SK-N-SH (cell line): ENCODE results near the gene EZR. TPM values are rescaled to one million over a fixed set of nuclear protein-coding genes. Genes with fewer than 3 reads are reported as not detected.

Experiments
- CTCF ChIA-PET: fragments of 300-600, 350-600 bp; formaldehyde crosslinking; extraction: SDS; loops from one replicate; lab custom pipeline; 2021; lab: Yijun Ruan, JAX
- POLR2A ChIA-PET: fragments of 350-600 bp; sonication (Branson Sonifier 250); formaldehyde crosslinking; extraction: SDS; loops from one replicate; lab custom pipeline; 2020; ENCODE audit warnings: antibody characterized with exemption, inconsistent platforms; lab: Yijun Ruan, JAX
- DNase-seq: peaks from one replicate; pipeline ENCODE4 v3.0.0; 2012
- H2AFZ ChIP-seq: fragments of 200-600 bp; sonication (generic); 2 replicates; pipeline ENCODE4 v1.8.1; 2016; ENCODE audit warnings: antibody characterized with exemption, mild to moderate bottlenecking, low read depth
- H3F3A ChIP-seq: fragments of 200-600 bp; sonication (generic); replicated peaks from 2 replicates; pipeline ENCODE3; 2016; ENCODE audit warnings: antibody characterized with exemption, mild to moderate bottlenecking; ENCODE audit not compliant: insufficient read depth
- H3K27ac ChIP-seq, 2 experiments: fragments of 200-500 bp in 1 of 2; fragments of 200-600 bp in 1 of 2; sonication (Bioruptor generic) in 1 of 2; sonication (generic), shearing (Covaris generic) in 1 of 2; 2 replicates each; pipeline versions ENCODE4 v1.5.1 to v1.6.1; 2014 to 2016; ENCODE audit warnings: low read depth in 2 of 2, inconsistent platforms in 1 of 2, low read length in 1 of 2, mild to moderate bottlenecking in 1 of 2, mixed read lengths in 1 of 2
- H3K27me3 ChIP-seq: fragments of 200-600 bp; sonication (generic), shearing (Covaris generic); 2 replicates; pipeline ENCODE4 v1.6.1; 2016; ENCODE audit warnings: mixed run types; ENCODE audit not compliant: insufficient read depth
- H3K36me3 ChIP-seq, 2 experiments: fragments of 200-500 bp in 1 of 2; fragments of 200-600 bp in 1 of 2; sonication (Bioruptor generic) in 1 of 2; sonication (generic) in 1 of 2; replicated peaks in 1 of 2; 2 replicates each; pipeline versions ENCODE3 to v1.5.1; 2014 to 2016; ENCODE audit warnings: low read length in 1 of 2, mild to moderate bottlenecking in 1 of 2; ENCODE audit not compliant: insufficient read depth in 2 of 2, control insufficient read depth in 1 of 2
- H3K4me1 ChIP-seq, 2 experiments: fragments of 200-500 bp in 1 of 2; fragments of 200-600 bp in 1 of 2; sonication (Bioruptor generic) in 1 of 2; sonication (generic), shearing (Covaris generic) in 1 of 2; 2 replicates each; pipeline versions ENCODE4 v1.5.1 to v1.6.1; 2014 to 2016; ENCODE audit warnings: low read depth in 1 of 2, low read length in 1 of 2, mixed run types in 1 of 2; ENCODE audit not compliant: insufficient read depth in 2 of 2, control insufficient read depth in 1 of 2
- H3K4me2 ChIP-seq: fragments of 200-600 bp; sonication (generic), shearing (Covaris generic); 2 replicates; pipeline ENCODE4 v1.6.1; 2017; ENCODE audit warnings: mixed run types
- H3K4me3 ChIP-seq, 2 experiments: fragments of 200-500 bp in 1 of 2; fragments of 200-600 bp in 1 of 2; sonication (Bioruptor generic) in 1 of 2; sonication (generic), shearing (Covaris generic) in 1 of 2; 2 replicates each; pipeline versions ENCODE4 v1.5.1 to v1.8.1; 2014 to 2016; ENCODE audit warnings: low read depth in 2 of 2, inconsistent platforms in 1 of 2, low read length in 1 of 2, mild to moderate bottlenecking in 1 of 2, mixed read lengths in 1 of 2, moderate library complexity in 1 of 2
- H3K79me2 ChIP-seq: fragments of 200-600 bp; sonication (generic); 2 replicates; pipeline ENCODE4 v1.8.1; 2017; ENCODE audit warnings: mild to moderate bottlenecking; ENCODE audit not compliant: insufficient read depth
- H3K9ac ChIP-seq: fragments of 200-600 bp; sonication (generic); 2 replicates; pipeline ENCODE4 v1.6.1; 2017; ENCODE audit warnings: mixed run types
- H3K9me2 ChIP-seq: fragments of 200-600 bp; sonication (generic); 2 replicates; pipeline ENCODE4 v1.6.1; 2017; ENCODE audit warnings: mixed run types
- H3K9me3 ChIP-seq: fragments of 200-600 bp; sonication (generic); 2 replicates; pipeline ENCODE4 v1.6.1; 2017; ENCODE audit warnings: mixed run types, mild to moderate bottlenecking, moderate library complexity
- H4K20me1 ChIP-seq: fragments of 200-600 bp; sonication (generic); 2 replicates; pipeline ENCODE4 v1.6.1; 2017; ENCODE audit warnings: mild to moderate bottlenecking, mixed run types; ENCODE audit not compliant: insufficient read depth
- ELF1 ChIP-seq: IDR thresholded peaks from 2 replicates; pipeline ENCODE4 v1.4.0; 2012
- EZH2phosphoT487 ChIP-seq: fragments of 200-600 bp; sonication (generic); IDR thresholded peaks from 2 replicates; pipeline ENCODE4 v1.6.1; 2017; ENCODE audit warnings: low read depth, mixed run types, mild to moderate bottlenecking, antibody characterized with exemption, moderate library complexity, borderline replicate concordance
- GABPA ChIP-seq: IDR thresholded peaks from 2 replicates; pipeline ENCODE4 v1.4.0; 2012; ENCODE audit warnings: low read depth, mild to moderate bottlenecking
- GATA2 ChIP-seq: sonication (generic); formaldehyde crosslinking; IDR thresholded peaks from 2 replicates; pipeline ENCODE4 v1.5.0; 2020; ENCODE audit warnings: mild to moderate bottlenecking, missing genetic modification reagents
- MEF2A ChIP-seq: IDR thresholded peaks from 2 replicates; pipeline ENCODE4 v1.4.0; 2012; ENCODE audit warnings: low read depth, borderline replicate concordance
- MXI1 ChIP-seq: IDR thresholded peaks from 2 replicates; pipeline ENCODE4 v1.6.1; 2012; ENCODE audit warnings: mild to moderate bottlenecking, low read depth, low read length, improper control_type of control experiment
- NRF1 ChIP-seq: IDR thresholded peaks from 2 replicates; pipeline ENCODE4 v1.6.1; 2012; ENCODE audit warnings: low read depth, mild to moderate bottlenecking, low read length
- POLR2AphosphoS5 ChIP-seq: IDR thresholded peaks from 2 replicates; pipeline ENCODE4 v1.6.1; 2012; ENCODE audit warnings: low read depth, low read length
- RXRA ChIP-seq: IDR thresholded peaks from 2 replicates; pipeline ENCODE4 v1.4.0; 2012; ENCODE audit warnings: low read depth, mild to moderate bottlenecking, borderline replicate concordance
- TAF1 ChIP-seq: IDR thresholded peaks from 2 replicates; pipeline ENCODE4 v1.6.1; 2012; ENCODE audit warnings: low read depth, mild to moderate bottlenecking, low read length, moderate library complexity, borderline replicate concordance
- YY1 ChIP-seq: IDR thresholded peaks from 2 replicates; pipeline ENCODE4 v1.4.0; 2012; ENCODE audit warnings: low read depth, mild to moderate bottlenecking
- WGBS: methylation state at CpG from one replicate; pipeline ENCODE4 v1.1.6; 2017; ENCODE audit warnings: low lambda C conversion rate; 5-methylcytosine and 5-hydroxymethylcytosine counted together
- polyA plus RNA-seq, 3 experiments: library from polyadenylated mRNA; depleted of rRNA; stranded (reverse); fragments of >200 nt; gene quantifications; 2 replicates each; pipeline ENCODE4 v1.2.3, GENCODE V29; 2012
- TF ChIP-seq, protein P1 (sequence below): IDR thresholded peaks from 2 replicates; pipeline ENCODE4 v1.4.0; 2012; ENCODE audit warnings: low read depth, borderline replicate concordance
- TF ChIP-seq, protein P2 (sequence below): IDR thresholded peaks from 2 replicates; pipeline ENCODE4; 2012
- TF ChIP-seq, protein P3 (sequence below): IDR thresholded peaks from 2 replicates; pipeline ENCODE4 v1.4.0; 2012; ENCODE audit warnings: low read depth, borderline replicate concordance

Gene EZR
- polyA plus RNA-seq, 1 of the 3 experiments (the other 2 are of a cell fraction), result 92.0 TPM

DNA sequence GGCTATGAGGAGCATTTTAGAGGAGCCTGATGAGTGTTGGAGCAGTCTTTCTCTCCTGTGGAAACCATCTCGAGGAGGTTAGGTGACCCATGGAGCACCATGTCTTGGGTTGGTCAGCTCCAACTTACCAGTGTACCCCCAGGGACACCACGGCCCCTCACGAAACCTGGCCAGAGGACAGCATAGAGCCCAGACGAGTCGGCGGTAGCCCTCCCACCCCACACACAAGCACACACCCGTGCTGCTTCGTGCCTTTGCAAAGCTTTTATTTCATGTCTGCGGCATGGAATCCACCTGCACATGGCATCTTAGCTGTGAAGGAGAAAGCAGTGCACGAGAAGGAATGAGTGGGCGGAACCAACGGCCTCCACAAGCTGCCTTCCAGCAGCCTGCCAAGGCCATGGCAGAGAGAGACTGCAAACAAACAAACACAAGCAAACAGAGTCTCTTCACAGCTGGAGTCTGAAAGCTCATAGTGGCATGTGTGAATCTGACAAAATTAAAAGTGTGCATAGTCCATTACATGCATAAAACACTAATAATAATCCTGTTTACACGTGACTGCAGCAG lies 53.6 kb downstream of the EZR start (continued):
- TF ChIP-seq, protein P1, sequence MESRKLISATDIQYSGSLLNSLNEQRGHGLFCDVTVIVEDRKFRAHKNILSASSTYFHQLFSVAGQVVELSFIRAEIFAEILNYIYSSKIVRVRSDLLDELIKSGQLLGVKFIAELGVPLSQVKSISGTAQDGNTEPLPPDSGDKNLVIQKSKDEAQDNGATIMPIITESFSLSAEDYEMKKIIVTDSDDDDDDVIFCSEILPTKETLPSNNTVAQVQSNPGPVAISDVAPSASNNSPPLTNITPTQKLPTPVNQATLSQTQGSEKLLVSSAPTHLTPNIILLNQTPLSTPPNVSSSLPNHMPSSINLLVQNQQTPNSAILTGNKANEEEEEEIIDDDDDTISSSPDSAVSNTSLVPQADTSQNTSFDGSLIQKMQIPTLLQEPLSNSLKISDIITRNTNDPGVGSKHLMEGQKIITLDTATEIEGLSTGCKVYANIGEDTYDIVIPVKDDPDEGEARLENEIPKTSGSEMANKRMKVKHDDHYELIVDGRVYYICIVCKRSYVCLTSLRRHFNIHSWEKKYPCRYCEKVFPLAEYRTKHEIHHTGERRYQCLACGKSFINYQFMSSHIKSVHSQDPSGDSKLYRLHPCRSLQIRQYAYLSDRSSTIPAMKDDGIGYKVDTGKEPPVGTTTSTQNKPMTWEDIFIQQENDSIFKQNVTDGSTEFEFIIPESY, result no peak
- TF ChIP-seq RXRA (no peak), TAF1 (no peak)
- TF ChIP-seq, protein P2, sequence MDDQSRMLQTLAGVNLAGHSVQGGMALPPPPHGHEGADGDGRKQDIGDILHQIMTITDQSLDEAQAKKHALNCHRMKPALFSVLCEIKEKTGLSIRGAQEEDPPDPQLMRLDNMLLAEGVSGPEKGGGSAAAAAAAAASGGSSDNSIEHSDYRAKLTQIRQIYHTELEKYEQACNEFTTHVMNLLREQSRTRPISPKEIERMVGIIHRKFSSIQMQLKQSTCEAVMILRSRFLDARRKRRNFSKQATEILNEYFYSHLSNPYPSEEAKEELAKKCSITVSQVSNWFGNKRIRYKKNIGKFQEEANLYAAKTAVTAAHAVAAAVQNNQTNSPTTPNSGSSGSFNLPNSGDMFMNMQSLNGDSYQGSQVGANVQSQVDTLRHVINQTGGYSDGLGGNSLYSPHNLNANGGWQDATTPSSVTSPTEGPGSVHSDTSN, result no peak

DNA sequence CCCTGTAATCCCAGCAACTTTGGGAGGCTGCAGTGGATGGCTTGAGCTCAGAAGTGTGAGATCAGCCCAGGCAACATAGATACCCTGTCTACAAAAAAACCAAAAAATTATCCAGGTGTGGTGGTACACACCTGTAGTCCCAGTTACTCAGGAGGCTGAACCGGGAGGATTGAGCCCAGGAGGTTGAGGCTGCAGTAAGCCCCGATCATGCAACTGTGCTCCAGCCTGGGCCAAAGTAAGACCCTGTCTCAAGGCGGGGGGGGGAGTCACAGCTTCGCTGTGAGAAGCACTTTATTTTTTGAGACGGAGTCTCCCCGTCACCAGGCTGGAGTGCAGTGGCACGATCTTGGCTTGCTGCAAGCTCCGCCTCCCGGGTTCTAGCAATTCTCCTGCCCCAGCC lies 54.2 kb downstream of the EZR start:
- H3K4me1 ChIP-seq, result peaks cover 0 to 23% of the 10 kb centered on the region in 2 experiments; a peak in 1 of 4 replicates
- H3K4me2 ChIP-seq, result no peak overlapping the region
- no peak overlapping the region for H3K4me3 ChIP-seq
- no peak overlapping the region for H2AFZ ChIP-seq
- H3K36me3 ChIP-seq, result peaks cover 23 to 49% of the 10 kb centered on the region in 2 experiments
- H4K20me1 ChIP-seq, result no peaks in the 10 kb centered on the region
- no peak for DNase-seq
- ChIA-PET POLR2A (no interaction called here), CTCF (interaction anchor here (0.8 to 1.1 kb wide), 4 partner anchors 9 to 370 kb away, joined by 3 read pairs; no protein-coding TSS in a partner anchor)
- H3K79me2 ChIP-seq, result no peaks in the 10 kb centered on the region
- no peaks in the 10 kb centered on the region for H3K27me3 ChIP-seq
- H3K9ac ChIP-seq, result no peak overlapping the region
- TF ChIP-seq MEF2A, result no peak
- TF ChIP-seq, protein P2, result no peak
- TF ChIP-seq GABPA, result no peak
- TF ChIP-seq MXI1, result no peak
- TF ChIP-seq NRF1, result no peak
- no peak for TF ChIP-seq GATA2 (CRISPR knock-in tag)
- no peak for TF ChIP-seq EZH2phosphoT487
- TF ChIP-seq, protein P3, sequence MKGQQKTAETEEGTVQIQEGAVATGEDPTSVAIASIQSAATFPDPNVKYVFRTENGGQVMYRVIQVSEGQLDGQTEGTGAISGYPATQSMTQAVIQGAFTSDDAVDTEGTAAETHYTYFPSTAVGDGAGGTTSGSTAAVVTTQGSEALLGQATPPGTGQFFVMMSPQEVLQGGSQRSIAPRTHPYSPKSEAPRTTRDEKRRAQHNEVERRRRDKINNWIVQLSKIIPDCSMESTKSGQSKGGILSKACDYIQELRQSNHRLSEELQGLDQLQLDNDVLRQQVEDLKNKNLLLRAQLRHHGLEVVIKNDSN, result no peak
- TF ChIP-seq YY1, result no peak
- TF ChIP-seq TAF1, result no peak
- TF ChIP-seq POLR2AphosphoS5, result no peak
- no peak for TF ChIP-seq ELF1
- no peak overlapping the region for H3K27ac ChIP-seq
- H3K9me2 ChIP-seq, result no peaks in the 10 kb centered on the region
- no peaks in the 10 kb centered on the region for H3F3A ChIP-seq
- WGBS, result 96% methylated on average over 4 of the region's 9 CpGs
- no peaks in the 10 kb centered on the region for H3K9me3 ChIP-seq
